Measurements from ENCODE around the gene CCDC192.

GRCh38 chr5:127978738-127979300, 275.6 kb downstream of the CCDC192 start:
- TF ChIP-seq SUZ12 (IDR thresholded peaks at IDR 0.05) (no peak), BHLHE40 (IDR thresholded peaks at IDR 0.05; ENCODE audit: borderline replicate concordance) (no peak)

Data from HEK293T (cell line).